Adipocyte (in vitro differentiated cells): Measurements from ENCODE around the gene VCL.
"Not testable (repeated sequence)": the region's sequence is repeated elsewhere in the genome, so short reads cannot be mapped to it uniquely, and the experiment has no call there.

Source experiments
- DNase-seq: peaks from one replicate; pipeline ENCODE4 v3.0.0-alpha.2; 2015; ENCODE audit warnings: low read depth
- H3K27me3 ChIP-seq: replicated peaks from 2 replicates; pipeline ENCODE4 v1.7.0; 2013; ENCODE audit warnings: mild to moderate bottlenecking, low read length, moderate library complexity; ENCODE audit not compliant: control insufficient read depth, insufficient read depth
- H3K36me3 ChIP-seq: 2 replicates; pipeline ENCODE4 v1.7.0; 2013; ENCODE audit warnings: low read length, mild to moderate bottlenecking, moderate library complexity; ENCODE audit not compliant: control insufficient read depth, insufficient read depth, severe bottlenecking
- H3K4me1 ChIP-seq: 2 replicates; pipeline ENCODE4 v1.7.0; 2013; ENCODE audit warnings: mild to moderate bottlenecking, low read length, moderate library complexity; ENCODE audit not compliant: control insufficient read depth, insufficient read depth
- H3K4me3 ChIP-seq: 2 replicates; pipeline ENCODE4 v1.7.0; 2013; ENCODE audit warnings: mild to moderate bottlenecking, low read length, moderate library complexity
- H3K9ac ChIP-seq: 2 replicates; pipeline ENCODE4 v1.7.0; 2013; ENCODE audit warnings: mild to moderate bottlenecking, low read length, moderate library complexity
- H3K9me3 ChIP-seq: 2 replicates; pipeline ENCODE4 v1.7.0; 2013; ENCODE audit warnings: mild to moderate bottlenecking, low read length, moderate library complexity; ENCODE audit not compliant: control insufficient read depth

The VCL gene

DNA sequence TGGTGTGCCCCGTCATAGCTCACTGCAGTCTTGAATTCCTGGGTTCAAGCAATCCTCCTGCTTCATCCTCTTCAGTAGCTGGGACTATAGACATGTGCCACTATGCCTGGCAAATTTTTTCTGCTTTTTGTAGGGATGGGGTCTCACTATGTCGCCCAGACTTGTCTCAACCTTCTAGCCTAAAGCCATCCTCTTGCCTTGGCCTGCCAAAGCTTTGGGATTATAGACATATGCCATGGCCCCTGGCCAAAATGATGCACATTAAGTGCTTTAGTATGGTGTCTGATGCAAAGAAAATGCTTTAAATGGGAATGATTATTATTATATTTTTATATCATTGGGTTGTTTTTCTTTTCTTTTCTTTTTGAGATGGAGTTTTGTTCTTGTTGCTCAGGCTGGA, 33.2 kb upstream of the VCL start:
- Histone ChIP-seq H3K4me3 (no peak overlapping the region), H3K27me3 (no peaks in the 10 kb centered on the region), H3K9me3 (no peaks in the 10 kb centered on the region), H3K36me3 (no peaks in the 10 kb centered on the region), H3K4me1 (peaks cover 37% of the 10 kb centered on the region), H3K9ac (no peak overlapping the region)
- no peak for DNase-seq

DNA sequence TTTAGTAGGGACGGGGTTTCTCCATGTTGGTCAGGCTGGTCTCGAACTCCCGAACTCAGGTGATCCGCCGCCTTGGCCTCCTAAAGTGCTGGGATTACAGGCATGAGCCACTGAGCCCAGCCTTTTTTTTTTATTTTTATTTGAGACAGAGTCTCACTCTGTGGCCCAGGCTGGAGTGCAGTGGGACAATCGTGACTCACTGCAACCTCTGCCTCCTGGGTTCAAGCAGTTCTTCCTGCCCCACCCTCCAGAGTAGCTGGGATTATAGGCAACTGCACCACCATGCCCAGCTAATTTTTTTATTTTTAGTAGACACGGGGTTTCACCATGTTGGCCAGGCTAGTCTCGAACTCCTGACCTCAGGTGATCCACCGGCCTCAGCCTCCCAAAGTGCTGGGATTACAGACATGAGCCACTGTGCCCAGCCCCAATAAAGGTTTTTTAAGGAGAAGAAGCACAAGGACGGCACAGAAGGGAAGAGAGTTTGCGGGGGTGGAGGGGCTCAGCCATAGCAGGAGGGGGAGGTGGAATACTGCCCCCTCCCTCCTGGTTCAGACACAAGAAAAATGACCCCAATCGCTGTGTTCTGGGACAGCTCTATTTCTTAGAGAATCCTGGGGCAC, 32.5 kb upstream of the VCL start:
- not testable (repeated sequence) for DNase-seq, H3K36me3 ChIP-seq, H3K9me3 ChIP-seq, H3K27me3 ChIP-seq
- Histone ChIP-seq H3K9ac (peak overlapping the region; percentile 86), H3K4me3 (peak overlapping the region; percentile 55), H3K4me1 (peaks cover 31% of the 10 kb centered on the region)

DNA sequence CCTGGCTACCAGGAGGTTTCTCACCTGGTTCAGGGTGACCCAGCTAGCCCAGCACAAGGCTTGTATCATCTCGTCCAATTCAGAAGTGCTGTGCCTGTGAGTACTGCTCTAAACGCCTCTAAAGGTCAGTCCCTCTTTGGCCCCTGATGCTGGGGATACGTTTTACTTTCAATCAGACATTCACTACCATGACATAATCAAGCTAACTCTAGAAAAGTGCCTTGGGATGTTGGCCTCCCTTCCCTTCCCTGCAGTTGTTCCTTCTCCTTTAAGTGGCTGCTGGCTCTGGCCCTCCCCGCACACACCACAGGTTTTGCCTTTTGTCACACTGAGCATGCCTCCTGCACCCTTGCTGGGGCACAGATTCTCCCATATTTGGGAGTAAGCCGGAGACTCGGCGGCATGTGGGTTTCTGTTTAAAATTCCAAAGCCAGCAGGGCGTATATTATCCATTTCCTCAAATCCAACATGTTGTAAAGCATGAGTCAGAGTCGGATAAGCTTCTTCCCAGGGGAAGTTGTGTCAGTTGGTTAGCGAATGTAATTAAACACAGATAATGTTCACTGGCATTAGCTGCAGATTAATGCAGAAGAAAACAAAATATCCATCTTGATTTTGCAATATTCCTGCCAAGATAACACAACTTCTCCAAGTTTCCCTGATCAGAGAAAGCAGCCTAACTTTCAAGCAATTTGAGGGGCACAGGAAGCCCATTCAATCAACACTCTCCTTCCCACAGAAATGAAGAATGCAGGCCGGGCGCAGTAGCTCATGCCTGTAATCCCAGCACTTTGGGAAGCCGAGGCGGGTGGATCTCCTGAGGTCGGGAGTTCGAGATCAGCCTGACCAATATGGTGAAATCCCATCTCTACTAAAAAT, 31.8 kb upstream of the VCL start:
- Histone ChIP-seq H3K9me3 (no peaks in the 10 kb centered on the region), H3K9ac (peak overlapping the region; percentile 86), H3K27me3 (no peaks in the 10 kb centered on the region), H3K36me3 (no peaks in the 10 kb centered on the region), H3K4me3 (peak overlapping the region; percentile 55), H3K4me1 (peaks cover 29% of the 10 kb centered on the region)
- peak; percentile 97 for DNase-seq

DNA sequence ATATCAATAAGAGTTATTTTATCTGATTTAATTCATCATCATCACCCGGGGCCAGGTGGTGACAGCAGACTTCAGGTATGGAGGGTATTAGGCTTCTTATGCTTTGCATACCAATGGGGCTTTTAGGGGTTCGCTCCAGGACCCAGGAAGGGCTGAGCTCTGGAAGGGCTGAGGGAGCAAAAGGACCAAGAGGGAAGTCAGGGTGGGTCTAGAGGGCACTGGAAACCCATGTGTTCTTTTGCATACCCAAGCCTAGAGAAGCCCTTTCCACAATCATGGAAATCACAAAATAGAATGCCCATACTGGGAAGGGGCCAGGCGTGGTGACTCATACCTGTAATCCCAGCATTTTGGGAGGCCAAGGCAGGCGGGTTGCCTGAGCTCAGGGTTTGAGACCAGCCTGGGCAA, 30.9 kb upstream of the VCL start:
- Histone ChIP-seq H3K27me3 (no peaks in the 10 kb centered on the region), H3K4me1 (peaks cover 29% of the 10 kb centered on the region), H3K36me3 (no peaks in the 10 kb centered on the region), H3K9me3 (no peaks in the 10 kb centered on the region), H3K9ac (peak overlapping the region; percentile 86), H3K4me3 (peak overlapping the region; percentile 55)
- no peak for DNase-seq

DNA sequence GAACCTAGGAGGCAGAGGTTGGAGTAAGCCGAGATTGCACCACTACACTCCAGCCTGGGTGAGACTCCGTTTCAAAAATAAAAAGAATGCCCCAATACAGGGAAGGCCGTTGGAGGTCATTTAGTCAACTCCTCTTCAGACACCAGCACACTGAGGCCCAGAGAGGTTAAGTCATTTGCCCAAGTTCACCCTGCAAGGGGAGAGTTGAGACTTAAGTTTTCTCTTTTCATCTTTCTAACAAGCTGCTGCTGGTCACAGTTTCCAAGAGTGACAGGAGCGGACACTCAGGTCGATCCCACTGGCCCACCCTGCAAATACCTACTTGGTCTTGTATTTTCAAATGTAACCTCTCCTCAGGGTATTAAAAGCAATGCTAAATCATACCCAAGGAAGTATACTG, 30.4 kb upstream of the VCL start:
- no peaks in the 10 kb centered on the region for H3K27me3 ChIP-seq
- DNase-seq, result no peak

DNA sequence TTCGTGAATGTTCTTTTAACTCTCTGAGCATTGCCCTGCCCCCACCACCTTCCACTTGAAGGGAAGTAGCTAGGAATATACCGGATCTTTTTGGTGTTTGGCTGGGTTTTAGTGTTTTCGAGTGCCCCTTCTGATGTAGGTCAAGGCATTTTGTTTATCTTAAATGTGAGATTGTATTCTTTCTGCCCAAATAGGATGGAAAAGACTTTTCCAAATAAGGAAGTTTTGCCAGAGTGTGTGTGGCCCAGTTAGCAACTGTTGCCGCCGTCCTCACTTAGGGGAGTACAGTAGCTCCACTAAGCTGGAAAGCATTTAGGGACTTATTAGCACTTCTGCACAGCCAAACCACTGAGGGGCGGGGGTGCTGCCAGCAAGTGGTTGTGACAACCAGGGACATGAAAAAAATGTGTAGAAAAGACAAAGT, 29.8 kb upstream of the VCL start:
- Histone ChIP-seq H3K4me3 (no peak overlapping the region), H3K9ac (peak overlapping the region; percentile 10), H3K27me3 (no peaks in the 10 kb centered on the region), H3K36me3 (no peaks in the 10 kb centered on the region), H3K4me1 (peaks cover 29% of the 10 kb centered on the region), H3K9me3 (no peaks in the 10 kb centered on the region)
- DNase-seq, result no peak

More for the DNA sequence above, 30.4 kb upstream of the VCL start:
- peak overlapping the region; percentile 10 for H3K9ac ChIP-seq
- H3K36me3 ChIP-seq, result no peaks in the 10 kb centered on the region
- no peaks in the 10 kb centered on the region for H3K9me3 ChIP-seq
- H3K4me1 ChIP-seq, result peaks cover 29% of the 10 kb centered on the region
- no peak overlapping the region for H3K4me3 ChIP-seq

DNA sequence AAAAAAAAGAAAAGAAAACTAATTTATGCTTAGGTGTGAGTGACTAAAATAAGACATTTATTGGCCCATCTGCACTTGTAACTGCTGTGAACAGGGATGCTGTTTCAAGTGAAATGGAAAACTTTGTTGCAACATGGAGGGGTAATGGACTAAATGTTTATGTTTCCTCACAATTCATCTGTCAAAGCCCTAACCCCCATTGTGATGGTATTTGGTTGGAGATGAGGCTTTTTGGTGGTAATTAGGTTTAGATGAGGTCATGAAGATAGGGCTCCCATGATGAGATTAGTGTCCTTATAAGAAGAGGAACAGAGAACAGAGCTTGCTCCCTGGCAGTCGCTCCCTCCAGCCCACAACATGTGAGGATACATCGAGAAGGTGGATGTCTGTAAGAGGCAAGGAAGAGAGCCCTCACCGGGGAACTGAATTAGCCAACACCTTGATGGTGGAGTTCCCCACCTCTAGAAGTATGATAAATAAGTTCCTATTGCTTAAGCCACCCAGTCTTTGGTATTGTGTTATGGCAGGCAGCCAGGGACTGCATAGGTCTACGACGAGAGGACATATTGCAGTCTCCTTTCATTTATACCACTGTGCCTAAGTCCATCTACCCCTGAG, 28.6 kb upstream of the VCL start:
- Histone ChIP-seq H3K36me3 (no peaks in the 10 kb centered on the region), H3K4me3 (no peak overlapping the region), H3K27me3 (no peaks in the 10 kb centered on the region), H3K4me1 (peaks cover 29% of the 10 kb centered on the region), H3K9ac (no peak overlapping the region), H3K9me3 (no peaks in the 10 kb centered on the region)
- no peak for DNase-seq

DNA sequence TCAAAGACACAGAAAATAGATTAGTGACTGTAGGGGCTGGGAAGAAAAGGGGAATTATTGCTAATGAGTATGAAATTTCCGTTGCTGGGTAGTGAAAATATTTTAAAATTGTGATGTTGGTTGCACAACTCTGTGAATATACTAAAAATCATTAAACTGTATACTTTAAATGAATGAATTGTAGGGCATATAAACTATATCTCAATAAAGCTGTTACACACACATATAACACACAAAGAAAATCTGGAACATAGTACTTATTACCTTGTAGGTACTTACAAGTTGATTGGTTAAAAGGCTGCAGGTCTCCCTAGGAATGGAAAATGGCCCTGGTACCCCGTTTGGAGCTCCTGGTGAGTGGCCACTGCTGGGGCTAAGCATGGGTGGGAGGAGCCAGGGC, 27.1 kb upstream of the VCL start:
- Histone ChIP-seq H3K9me3 (peaks cover 5% of the 10 kb centered on the region), H3K36me3 (no peaks in the 10 kb centered on the region), H3K9ac (no peak overlapping the region), H3K4me1 (peaks cover 18% of the 10 kb centered on the region), H3K27me3 (no peaks in the 10 kb centered on the region), H3K4me3 (no peak overlapping the region)
- no peak for DNase-seq

DNA sequence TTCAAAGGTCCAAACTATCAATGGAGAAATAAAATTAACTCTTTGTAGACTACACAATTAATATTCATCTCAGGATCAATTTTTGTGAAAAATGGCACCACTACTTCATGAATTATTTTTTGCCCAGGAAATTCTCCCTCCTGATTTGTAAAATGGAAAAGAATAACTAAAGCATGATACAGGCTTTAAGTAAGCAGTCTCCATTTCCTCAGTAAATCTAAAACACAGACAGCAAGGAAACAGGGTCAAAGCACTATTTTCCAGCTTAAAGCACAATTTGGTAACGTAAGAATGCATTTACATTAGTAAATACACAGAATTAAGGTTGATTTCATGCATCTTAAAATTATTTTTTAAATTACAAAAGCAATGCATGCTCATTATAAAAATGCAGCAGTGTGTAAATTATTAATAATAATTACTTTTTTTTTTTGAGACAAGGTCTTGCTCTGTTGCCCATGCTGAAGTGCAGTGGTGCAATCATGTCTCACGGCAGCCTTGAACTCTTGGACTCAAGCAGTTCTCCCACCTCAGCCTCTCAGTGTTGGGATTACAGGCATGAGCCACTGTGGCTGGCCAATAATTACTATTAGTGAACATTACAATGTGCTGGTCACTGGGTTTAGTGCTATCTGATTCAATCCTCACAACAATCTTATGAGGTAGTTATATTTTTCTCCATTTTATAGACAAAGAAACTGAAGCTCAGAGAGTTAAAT, 26.1 kb upstream of the VCL start:
- Histone ChIP-seq H3K9me3 (peaks cover 5% of the 10 kb centered on the region), H3K36me3 (no peaks in the 10 kb centered on the region), H3K4me1 (peaks cover 12% of the 10 kb centered on the region), H3K27me3 (no peaks in the 10 kb centered on the region), H3K4me3 (no peak overlapping the region), H3K9ac (no peak overlapping the region)
- no peak for DNase-seq

DNA sequence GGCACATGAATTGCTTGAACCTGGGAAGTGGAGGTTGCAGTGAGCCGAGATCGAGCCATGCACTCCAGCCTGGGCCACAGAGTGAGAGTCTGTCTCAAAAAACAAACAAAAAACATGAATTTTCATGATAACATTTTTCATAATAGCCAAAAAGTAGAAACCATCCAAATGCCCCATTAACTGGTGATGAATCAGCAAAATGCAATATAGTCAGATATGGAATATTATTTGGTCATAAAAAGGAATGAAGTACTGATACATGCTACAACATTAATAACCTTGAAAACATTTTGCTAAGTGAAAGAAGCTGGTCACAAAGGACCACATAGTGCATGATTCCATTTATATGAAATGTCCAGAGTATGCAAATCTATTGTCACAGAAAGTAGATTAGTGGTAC, 24.5 kb upstream of the VCL start:
- no peak overlapping the region for H3K9ac ChIP-seq
- no peak for DNase-seq
- H3K4me3 ChIP-seq, result no peak overlapping the region
- H3K9me3 ChIP-seq, result peaks cover 5% of the 10 kb centered on the region
- peaks cover under 1% of the 10 kb centered on the region for H3K4me1 ChIP-seq
- no peaks in the 10 kb centered on the region for H3K36me3 ChIP-seq
- H3K27me3 ChIP-seq, result no peaks in the 10 kb centered on the region
